Psoas muscle (tissue), 8 donors: Measurements from ENCODE around the gene KLC4. TPM values are rescaled to one million over a fixed set of nuclear protein-coding genes. Genes with fewer than 3 reads are reported as not detected.
A peak's percentile ranks its signal among the peaks of the same experiment; 100 is the strongest.
"Not testable (repeated sequence)": the region's sequence is repeated elsewhere in the genome, so short reads cannot be mapped to it uniquely, and the experiment has no call there.

Source experiments
- ATAC-seq, 4 donors: fragments of 200-7000 bp; cut with Tn5 transposase; one replicate each; pipeline ENCODE4 v1.9.1; 2020; ENCODE audit warnings: moderate library complexity in 3 of 4, mild to moderate bottlenecking in 2 of 4
- DNase-seq, 2 donors: peaks; one replicate each; pipeline ENCODE4 v3.0.0-alpha.2; 2020
- H3K27ac ChIP-seq: fragments of 200-600 bp; one replicate; pipeline ENCODE4 v1.8.0; 2022
- H3K27me3 ChIP-seq, 3 donors: fragments of 200-600 bp in 1 of 3; one replicate each; pipeline versions ENCODE4 v1.6.1 to v1.8.0; 2013 to 2022; ENCODE audit warnings: low read length in 2 of 3, mild to moderate bottlenecking in 2 of 3, moderate library complexity in 1 of 3; ENCODE audit not compliant: insufficient read depth in 3 of 3
- H3K36me3 ChIP-seq, 2 donors: fragments of 200-600 bp in 1 of 2; one replicate each; pipeline versions ENCODE4 v1.6.1 to v1.8.0; 2013 to 2022; ENCODE audit warnings: low read depth in 1 of 2, mild to moderate bottlenecking in 1 of 2, moderate library complexity in 1 of 2; ENCODE audit not compliant: insufficient read depth in 1 of 2
- H3K4me1 ChIP-seq: fragments of 200-600 bp; one replicate; pipeline ENCODE4 v1.8.0; 2022
- H3K4me3 ChIP-seq: fragments of 200-600 bp; one replicate; pipeline ENCODE4 v1.8.0; 2022; ENCODE audit warnings: mild to moderate bottlenecking
- H3K9me3 ChIP-seq: fragments of 200-600 bp; one replicate; pipeline ENCODE4 v1.8.0; 2022
- WGBS, 3 donors: extraction: QIAGEN DNeasy Blood & Tissue Kit; methylation state at CpG; one replicate each; pipeline versions ENCODE4 v1.1.6 to v1.1.7; 2013; 5-methylcytosine and 5-hydroxymethylcytosine counted together
- intact Hi-C, 2 donors: fragments of 100-400 bp; cut with DNase I; formaldehyde crosslinking; loops; one replicate each; pipeline versions ENCODE4 v1.11.0 to v1.14.2; 2022
- polyA plus RNA-seq, 3 donors: library from polyadenylated mRNA; stranded (reverse); fragments of 200-250 nt; gene quantifications; one replicate each; pipeline ENCODE4 v1.2.3, GENCODE V29; 2013
- total RNA-seq, 4 donors: library from RNA; stranded (reverse); fragmentation: NEBNext Ultra II Directional in 2 of 4; extraction: Animal tissue kit (Norgen Biotek cat#: 25700) in 2 of 4; gene quantifications; one replicate each; pipeline versions ENCODE4 v1.2.1 to v1.2.4, GENCODE V29; 2021 to 2023
- TF ChIP-seq, protein P1 (sequence below): fragments of 200-600 bp; IDR thresholded peaks from one replicate; pipeline ENCODE4 v1.8.0; 2022; ENCODE audit warnings: antibody characterized with exemption
- donor health status: healthy with polysubstance abuse.
- donor health status: DM: no; HTN: no; CAD: no; lungs with moderate emphysema.
- donor health status: Bipolar disorder and iron deficiency.
- donor health status: healthy.
- donor health status: DM: yes; HTN: yes; CAD: no.
- donor health status: DM: no; HTN: no; CAD: no.
- donor health status: DM: no; HTN: no; CAD: no.
- donor health status: DM: yes; HTN: yes; CAD: no.

Gene KLC4
- total and polyA plus RNA-seq, 7 donors: 12.2 to 20.9 (median 14.9) TPM

DNA sequence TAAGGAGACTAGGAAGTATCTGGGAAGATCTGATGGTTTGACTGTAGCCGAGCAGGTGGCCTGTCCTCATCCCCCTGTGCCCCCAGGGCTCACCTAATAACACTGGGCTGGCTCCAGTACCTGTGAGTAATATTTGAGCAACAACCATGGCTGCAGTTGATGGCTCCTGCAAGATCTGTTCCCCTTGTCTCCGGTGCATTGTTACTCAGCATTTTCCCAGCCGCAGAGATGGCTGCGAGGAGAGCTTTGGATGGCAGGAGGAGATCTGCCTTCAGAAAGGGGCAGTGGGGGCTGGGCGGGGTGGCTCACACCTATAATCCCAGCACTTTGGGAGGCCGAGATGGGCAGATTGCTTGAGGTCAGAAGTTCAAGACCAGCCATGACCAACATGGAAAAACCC, 55.9 kb downstream of the KLC4 start:
- H3K27me3 ChIP-seq: no peaks in the 10 kb centered on the region
- TF ChIP-seq, protein P1, sequence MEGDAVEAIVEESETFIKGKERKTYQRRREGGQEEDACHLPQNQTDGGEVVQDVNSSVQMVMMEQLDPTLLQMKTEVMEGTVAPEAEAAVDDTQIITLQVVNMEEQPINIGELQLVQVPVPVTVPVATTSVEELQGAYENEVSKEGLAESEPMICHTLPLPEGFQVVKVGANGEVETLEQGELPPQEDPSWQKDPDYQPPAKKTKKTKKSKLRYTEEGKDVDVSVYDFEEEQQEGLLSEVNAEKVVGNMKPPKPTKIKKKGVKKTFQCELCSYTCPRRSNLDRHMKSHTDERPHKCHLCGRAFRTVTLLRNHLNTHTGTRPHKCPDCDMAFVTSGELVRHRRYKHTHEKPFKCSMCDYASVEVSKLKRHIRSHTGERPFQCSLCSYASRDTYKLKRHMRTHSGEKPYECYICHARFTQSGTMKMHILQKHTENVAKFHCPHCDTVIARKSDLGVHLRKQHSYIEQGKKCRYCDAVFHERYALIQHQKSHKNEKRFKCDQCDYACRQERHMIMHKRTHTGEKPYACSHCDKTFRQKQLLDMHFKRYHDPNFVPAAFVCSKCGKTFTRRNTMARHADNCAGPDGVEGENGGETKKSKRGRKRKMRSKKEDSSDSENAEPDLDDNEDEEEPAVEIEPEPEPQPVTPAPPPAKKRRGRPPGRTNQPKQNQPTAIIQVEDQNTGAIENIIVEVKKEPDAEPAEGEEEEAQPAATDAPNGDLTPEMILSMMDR: no peak
- H3K4me3 ChIP-seq: no peak overlapping the region
- WGBS, 3 donors: 90 to 96% (median 94%) methylated on average over 6 of the region's 6 CpGs
- no peaks in the 10 kb centered on the region for H3K36me3 ChIP-seq
- DNase-seq (no peak), ATAC-seq (no peak)
- H3K9me3 ChIP-seq: no peaks in the 10 kb centered on the region
- no peaks in the 10 kb centered on the region for H3K4me1 ChIP-seq
- intact Hi-C loops: no loop called here
- H3K27ac ChIP-seq: no peak overlapping the region

DNA sequence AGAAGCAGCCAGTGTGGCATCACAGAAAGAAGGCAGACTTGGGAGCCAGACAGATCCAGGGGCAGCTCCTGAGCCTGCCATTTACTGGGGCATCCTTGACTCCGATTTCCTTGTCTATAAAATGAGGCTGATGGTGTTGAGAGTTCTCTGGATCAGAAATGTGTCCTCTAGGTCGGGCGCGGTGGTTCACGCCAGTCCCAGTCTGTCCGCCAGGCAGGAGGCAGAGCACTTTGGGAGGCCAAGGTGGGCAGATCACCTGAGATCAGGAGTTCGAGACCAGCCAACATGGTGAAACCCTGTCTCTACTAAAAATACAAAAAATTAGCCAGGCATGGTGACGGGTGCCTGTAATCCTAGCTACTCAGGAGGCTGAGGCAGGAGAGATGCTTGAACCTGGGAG, 58.0 kb downstream of the KLC4 start:
- H3K9me3 ChIP-seq, H3K36me3 ChIP-seq, H3K27me3 ChIP-seq, H3K27ac ChIP-seq, DNase-seq, intact Hi-C loops, ATAC-seq, H3K4me3 ChIP-seq, H3K4me1 ChIP-seq: not testable (repeated sequence)
- WGBS, 3 donors: 90 to 98% (median 96%) methylated on average over 8 of the region's 8 CpGs

GRCh38 chr6:43119482-43119881, 60.1 kb downstream of the KLC4 start:
- no peak overlapping the region for H3K27ac ChIP-seq
- intact Hi-C loops: no loop called here
- H3K27me3 ChIP-seq: no peaks in the 10 kb centered on the region
- DNase-seq: no peak
- H3K4me1 ChIP-seq: no peaks in the 10 kb centered on the region
- 58 to 74% (median 71%) methylated on average over 4 of the region's 4 CpGs for WGBS, 3 donors
- TF ChIP-seq, protein P1: no peak
- no peaks in the 10 kb centered on the region for H3K9me3 ChIP-seq
- no peak for ATAC-seq
- no peaks in the 10 kb centered on the region for H3K36me3 ChIP-seq
- no peak overlapping the region for H3K4me3 ChIP-seq

GRCh38 chr6:43120101-43120763, 60.8 kb downstream of the KLC4 start:
- ATAC-seq (no peak), DNase-seq (no peak)
- no peaks in the 10 kb centered on the region for H3K4me1 ChIP-seq
- TF ChIP-seq, protein P1: no peak
- 71 to 77% (median 71%) methylated on average over 9 of the region's 9 CpGs for WGBS, 3 donors
- no peaks in the 10 kb centered on the region for H3K36me3 ChIP-seq
- H3K27me3 ChIP-seq: no peaks in the 10 kb centered on the region
- H3K4me3 ChIP-seq: no peak overlapping the region
- intact Hi-C loops: loop anchor here in 1 of 2 donors (5.0 kb wide), 1 partner anchor 48 kb away; no protein-coding TSS in a partner anchor
- no peak overlapping the region for H3K27ac ChIP-seq
- no peaks in the 10 kb centered on the region for H3K9me3 ChIP-seq

DNA sequence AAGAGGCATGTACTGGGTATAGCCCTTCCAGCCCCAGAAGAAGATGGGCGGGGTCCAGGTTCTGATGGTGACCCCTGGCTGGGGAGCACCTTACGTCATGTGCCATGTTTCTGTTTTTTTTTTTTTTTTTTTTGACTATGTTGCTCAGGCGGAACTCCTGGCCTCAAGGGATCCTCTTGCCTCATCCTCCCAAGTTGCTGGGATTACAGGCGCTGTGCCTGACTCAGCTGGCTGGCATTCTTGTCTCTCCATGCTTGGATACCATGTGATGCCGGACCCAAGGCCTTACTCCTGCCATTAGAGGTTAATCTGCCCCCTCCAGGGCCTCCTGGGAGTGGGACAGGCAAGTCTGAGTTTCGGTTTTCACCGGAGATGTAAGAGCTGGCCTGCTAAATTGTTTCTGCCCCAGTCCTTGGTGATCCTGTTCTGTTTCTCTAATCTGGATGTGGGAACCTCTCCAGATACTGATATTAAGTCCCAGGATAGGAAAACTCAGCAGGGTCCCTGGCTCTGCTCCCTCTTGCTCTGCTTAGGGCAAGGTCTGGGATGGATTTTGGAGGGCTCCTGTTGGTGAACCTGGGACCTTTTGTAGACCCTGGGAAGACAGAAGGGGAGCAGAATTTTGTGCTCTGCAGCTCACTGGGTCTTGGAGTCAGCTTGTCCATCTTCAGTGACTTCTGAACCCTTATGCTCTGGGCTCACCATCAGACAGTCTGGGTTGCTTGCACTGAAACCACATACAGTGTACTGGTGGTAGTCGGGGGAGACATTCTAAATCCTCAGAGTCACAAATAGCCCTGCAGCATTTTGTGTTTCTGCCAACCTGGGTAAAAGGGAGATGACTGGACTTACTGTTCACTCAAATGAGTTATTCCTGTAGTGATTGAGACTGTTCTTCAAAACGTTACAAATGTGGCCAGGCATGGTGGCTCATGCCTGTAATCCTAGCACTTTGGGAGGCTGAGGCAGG, 61.8 kb downstream of the KLC4 start:
- no peaks in the 10 kb centered on the region for H3K27me3 ChIP-seq
- ATAC-seq (peak; percentile 42 to 76 (median 66)), DNase-seq (peak; percentile 75 to 86)
- no peak overlapping the region for H3K4me3 ChIP-seq
- no peaks in the 10 kb centered on the region for H3K4me1 ChIP-seq
- 52 to 64% (median 54%) methylated on average over 9 of the region's 9 CpGs for WGBS, 3 donors
- peak overlapping the region; percentile 30 for H3K27ac ChIP-seq
- intact Hi-C loops: loop anchor here in 1 of 2 donors (5.0 kb wide), 1 partner anchor 49 kb away; no protein-coding TSS in a partner anchor
- TF ChIP-seq, protein P1: no peak
- no peaks in the 10 kb centered on the region for H3K36me3 ChIP-seq
- H3K9me3 ChIP-seq: no peaks in the 10 kb centered on the region
